ENCODE data around the gene CYBB.

- no peak for TF ChIP-seq ZNF565 (CRISPR knock-in tag; conservative IDR thresholded peaks at IDR 0.05; ENCODE audit: low read depth)
- no peak for TF ChIP-seq BACH2 (CRISPR knock-in tag; IDR thresholded peaks at IDR 0.05; ENCODE audit: borderline replicate concordance)
- no peak for TF ChIP-seq RARB (CRISPR knock-in tag; IDR thresholded peaks at IDR 0.05)
- TF ChIP-seq ZFP30 (CRISPR knock-in tag; IDR thresholded peaks at IDR 0.05), result no peak
- TF ChIP-seq ESRRG (CRISPR knock-in tag; IDR thresholded peaks at IDR 0.05), result no peak
- no peak for TF ChIP-seq SNAI2 (CRISPR knock-in tag; IDR thresholded peaks at IDR 0.05)
- TF ChIP-seq CREB5 (CRISPR knock-in tag; IDR thresholded peaks at IDR 0.05; ENCODE audit: low read depth), result no peak
- TF ChIP-seq PATZ1 (CRISPR knock-in tag; IDR thresholded peaks at IDR 0.05; ENCODE audit: borderline replicate concordance), result no peak
These were observed 16.9 kb downstream of the CYBB start for GRCh38 chrX:37796805-37797204.
